ENCODE results near the gene SNTB2. TPM values are rescaled to one million over a fixed set of nuclear protein-coding genes. Genes with fewer than 3 reads are reported as not detected.

SNTB2 gene
- polyA plus RNA-seq, 1 donor from 2014 or later = 3.8 TPM

GRCh38 chr16:69307091-69307490 lies 120.1 kb downstream of the SNTB2 start:
- H3K27me3 Mint-ChIP-seq = no peaks in the 10 kb centered on the region
- H3K9me3 Mint-ChIP-seq = no peaks in the 10 kb centered on the region
- H3K4me1 Mint-ChIP-seq = peaks cover 3 to 8% (median 7%) of the 10 kb centered on the region in 3 donors
- H3K36me3 Mint-ChIP-seq = peaks cover 4% of the 10 kb centered on the region
- H3K27ac Mint-ChIP-seq = no peak overlapping the region
- H3K4me3 Mint-ChIP-seq = peak overlapping the region in 1 of 4 donors; percentile 23

GRCh38 chr16:69307856-69308255 lies 120.9 kb downstream of the SNTB2 start:
- Mint-ChIP-seq H3K27me3 (no peaks in the 10 kb centered on the region), H3K4me3 (no peak overlapping the region), H3K27ac (no peak overlapping the region), H3K9me3 (no peaks in the 10 kb centered on the region), H3K4me1 (peaks cover 6 to 11% (median 6%) of the 10 kb centered on the region in 3 donors), H3K36me3 (peaks cover 2% of the 10 kb centered on the region)

GRCh38 chr16:69309316-69309715 lies 122.4 kb downstream of the SNTB2 start:
- Mint-ChIP-seq H3K4me1 (peaks cover 9 to 17% (median 14%) of the 10 kb centered on the region in 3 donors), H3K4me3 (peak overlapping the region in 3 of 4 donors; percentile 39 to 53 (median 50)), H3K27ac (no peak overlapping the region), H3K27me3 (no peaks in the 10 kb centered on the region), H3K9me3 (no peaks in the 10 kb centered on the region), H3K36me3 (peaks cover 1% of the 10 kb centered on the region)

GRCh38 chr16:69310653-69311532 lies 123.9 kb downstream of the SNTB2 start, which contains the start of gene VPS4A:
Gene VPS4A, plus strand, starts transcription at chr16:69311350. Its CDS starts 162 bp downstream, at chr16:69311512.
- Mint-ChIP-seq H3K4me3 (peak within 1 kb of the TSS; percentile 95 to 98 (median 96)), H3K9me3 (no peaks in the 10 kb centered on the region), H3K27me3 (no peaks in the 10 kb centered on the region), H3K27ac (peak within 1 kb of the TSS; percentile 83 to 93 (median 92)), H3K4me1 (peaks cover 10 to 17% (median 14%) of the 10 kb centered on the region in 3 donors), H3K36me3 (peaks cover 1% of the 10 kb centered on the region)

- H3K27ac Mint-ChIP-seq = peak overlapping the region; percentile 73 to 92 (median 88)
- no peaks in the 10 kb centered on the region for H3K27me3 Mint-ChIP-seq
- H3K36me3 Mint-ChIP-seq = peaks cover 1% of the 10 kb centered on the region
- H3K4me3 Mint-ChIP-seq = peak overlapping the region; percentile 95 to 98 (median 96)
- peaks cover 12 to 17% (median 14%) of the 10 kb centered on the region in 3 donors for H3K4me1 Mint-ChIP-seq
- no peaks in the 10 kb centered on the region for H3K9me3 Mint-ChIP-seq
Observed at GRCh38 chr16:69311533-69312387, 124.8 kb downstream of the SNTB2 start.

- Mint-ChIP-seq H3K4me3 (peak overlapping the region in 3 of 4 donors; percentile 16 to 87 (median 32)), H3K9me3 (no peaks in the 10 kb centered on the region), H3K36me3 (peaks cover 1% of the 10 kb centered on the region), H3K27ac (peak overlapping the region in 2 of 3 donors; percentile 48 to 82), H3K27me3 (no peaks in the 10 kb centered on the region), H3K4me1 (peaks cover 12 to 17% (median 14%) of the 10 kb centered on the region in 3 donors)
Observed at GRCh38 chr16:69313469-69313868, 126.5 kb downstream of the SNTB2 start.

- Mint-ChIP-seq H3K9me3 (no peaks in the 10 kb centered on the region), H3K27ac (no peak overlapping the region)
Observed at GRCh38 chr16:69314534-69314933, 127.6 kb downstream of the SNTB2 start.

GRCh38 chr16:69315486-69316311 lies 128.7 kb downstream of the SNTB2 start:
- Mint-ChIP-seq H3K9me3 (no peaks in the 10 kb centered on the region), H3K4me1 (peaks cover 12 to 14% (median 14%) of the 10 kb centered on the region in 3 donors), H3K27ac (peak overlapping the region in 2 of 3 donors; percentile 19 to 31), H3K27me3 (no peaks in the 10 kb centered on the region), H3K36me3 (peaks cover 4% of the 10 kb centered on the region), H3K4me3 (peak overlapping the region in 1 of 4 donors; percentile 55)

More at GRCh38 chr16:69314534-69314933, 127.6 kb downstream of the SNTB2 start:
- Mint-ChIP-seq H3K4me3 (peak overlapping the region in 1 of 4 donors; percentile 87), H3K36me3 (peaks cover 2% of the 10 kb centered on the region), H3K27me3 (no peaks in the 10 kb centered on the region), H3K4me1 (peaks cover 12 to 17% (median 14%) of the 10 kb centered on the region in 3 donors)

GRCh38 chr16:69316595-69317034 lies 129.7 kb downstream of the SNTB2 start:
- H3K27ac Mint-ChIP-seq = no peak overlapping the region
- H3K36me3 Mint-ChIP-seq = peaks cover 4% of the 10 kb centered on the region
- H3K4me1 Mint-ChIP-seq = peaks cover 12 to 14% (median 13%) of the 10 kb centered on the region in 3 donors
- no peaks in the 10 kb centered on the region for H3K27me3 Mint-ChIP-seq
- H3K9me3 Mint-ChIP-seq = no peaks in the 10 kb centered on the region
- H3K4me3 Mint-ChIP-seq = no peak overlapping the region

GRCh38 chr16:69318177-69318910 lies 131.4 kb downstream of the SNTB2 start:
- Mint-ChIP-seq H3K4me3 (no peak overlapping the region), H3K36me3 (peaks cover 4% of the 10 kb centered on the region), H3K4me1 (peaks cover 4 to 10% (median 5%) of the 10 kb centered on the region in 3 donors), H3K9me3 (no peaks in the 10 kb centered on the region), H3K27me3 (no peaks in the 10 kb centered on the region), H3K27ac (no peak overlapping the region)

- peak overlapping the region in 1 of 3 donors; percentile 43 for H3K27ac Mint-ChIP-seq
- peaks cover 3% of the 10 kb centered on the region for H3K36me3 Mint-ChIP-seq
- H3K4me3 Mint-ChIP-seq = peak overlapping the region in 1 of 4 donors; percentile 28
- peaks cover 0 to 10% (median 0%) of the 10 kb centered on the region in 3 donors for H3K4me1 Mint-ChIP-seq
- H3K9me3 Mint-ChIP-seq = no peaks in the 10 kb centered on the region
- H3K27me3 Mint-ChIP-seq = no peaks in the 10 kb centered on the region
Observed at GRCh38 chr16:69318911-69319289, 131.9 kb downstream of the SNTB2 start.

- H3K27ac Mint-ChIP-seq = peak overlapping the region in 1 of 3 donors; percentile 43
- no peaks in the 10 kb centered on the region for H3K9me3 Mint-ChIP-seq
- H3K4me3 Mint-ChIP-seq = no peak overlapping the region
- no peaks in the 10 kb centered on the region for H3K27me3 Mint-ChIP-seq
- H3K4me1 Mint-ChIP-seq = peaks cover 0 to 10% (median 0%) of the 10 kb centered on the region in 3 donors
- H3K36me3 Mint-ChIP-seq = peaks cover 3% of the 10 kb centered on the region
Observed at GRCh38 chr16:69319381-69319780, 132.4 kb downstream of the SNTB2 start.
